IPS DF 6.9 (cell line): ENCODE measurements around the gene CFAP70.

Experiments used
- DNase-seq: peaks from one replicate; pipeline ENCODE4 v3.0.0-alpha.2; 2013; ENCODE audit warnings: low read depth, low spot score
- H3K27ac ChIP-seq: one replicate; pipeline ENCODE4 v1.5.1; 2013; ENCODE audit warnings: low read length, control low read depth
- H3K27me3 ChIP-seq: 2 replicates; pipeline ENCODE4 v1.6.1; 2013; ENCODE audit warnings: mild to moderate bottlenecking, low read length; ENCODE audit not compliant: control insufficient read depth, insufficient read depth
- H3K36me3 ChIP-seq: 2 replicates; pipeline ENCODE4 v1.6.1; 2013; ENCODE audit warnings: low read length; ENCODE audit not compliant: control insufficient read depth, insufficient read depth
- H3K4me1 ChIP-seq: 2 replicates; pipeline ENCODE4 v1.6.1; 2013; ENCODE audit warnings: low read length; ENCODE audit not compliant: control insufficient read depth, insufficient read depth
- H3K4me3 ChIP-seq: 2 replicates; pipeline ENCODE4 v1.5.1; 2013; ENCODE audit warnings: mild to moderate bottlenecking, low read length
- H3K9me3 ChIP-seq: 2 replicates; pipeline ENCODE4 v1.6.1; 2013; ENCODE audit warnings: low read length, inconsistent platforms; ENCODE audit not compliant: control insufficient read depth, insufficient read depth
- WGBS: extraction: QIAGEN DNeasy Blood & Tissue Kit; methylation state at CpG from one replicate; pipeline ENCODE4 v1.1.7; 2013; ENCODE audit warnings: mixed read lengths, missing lambda C conversion rate; ENCODE audit not compliant: insufficient read length, insufficient coverage; 5-methylcytosine and 5-hydroxymethylcytosine counted together

The CFAP70 gene

DNA sequence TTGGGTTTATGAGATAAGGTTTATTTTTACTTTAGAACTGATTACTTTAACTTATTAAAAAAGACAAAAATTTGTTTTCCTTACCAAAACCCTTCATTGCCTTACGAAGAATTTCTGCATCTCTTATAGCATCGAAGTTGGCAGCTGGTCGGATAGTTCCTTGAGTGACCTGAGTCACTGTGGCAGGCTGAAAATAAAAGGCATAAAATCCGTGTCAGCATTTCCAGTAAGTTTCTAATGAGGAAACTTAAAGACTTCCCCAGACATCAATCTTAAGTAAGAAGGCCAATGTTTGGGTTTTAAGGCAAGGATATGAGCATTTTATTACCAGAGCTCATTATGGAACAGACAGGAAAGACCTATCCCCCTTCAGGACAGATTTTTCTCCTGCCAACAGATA lies 29.6 kb upstream of the CFAP70 start:
- no peaks in the 10 kb centered on the region; the same call in 1 of the 2 replicates for H3K36me3 ChIP-seq
- no peak overlapping the region for H3K27ac ChIP-seq
- no CpG with 5 or more reads among the region's 4 CpGs for WGBS
- no peaks in the 10 kb centered on the region for H3K9me3 ChIP-seq
- no peaks in the 10 kb centered on the region for H3K4me1 ChIP-seq
- no peak for DNase-seq
- no peak overlapping the region for H3K4me3 ChIP-seq
- no peaks in the 10 kb centered on the region for H3K27me3 ChIP-seq

DNA sequence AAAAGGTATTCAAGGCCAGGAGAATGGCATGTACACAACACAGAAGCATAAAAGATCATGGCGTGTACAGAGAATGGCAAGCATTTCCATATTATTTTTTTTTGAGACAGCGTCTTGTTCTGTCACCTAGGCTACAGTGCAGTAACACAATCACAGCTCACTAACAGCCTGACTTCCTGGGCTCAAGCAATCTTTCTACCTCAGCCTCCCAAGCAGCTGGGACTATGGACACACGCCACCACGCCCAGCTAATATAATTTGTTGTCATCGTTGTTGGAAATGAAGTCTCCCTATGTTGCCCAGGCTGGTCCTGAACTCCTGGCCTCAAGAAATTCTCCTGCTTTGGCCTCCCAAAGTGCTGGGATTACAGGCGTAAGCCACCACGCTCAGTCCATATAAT lies 27.9 kb upstream of the CFAP70 start:
- Histone ChIP-seq H3K4me3 (no peak overlapping the region), H3K4me1 (no peaks in the 10 kb centered on the region), H3K36me3 (peaks cover 2% of the 10 kb centered on the region; the same call in 1 of the 2 replicates), H3K9me3 (no peaks in the 10 kb centered on the region), H3K27me3 (no peaks in the 10 kb centered on the region), H3K27ac (no peak overlapping the region)
- no CpG with 5 or more reads among the region's 7 CpGs for WGBS
- DNase-seq = no peak

- WGBS = no CpG with 5 or more reads among the region's 1 CpG
- Histone ChIP-seq H3K4me3 (no peak overlapping the region), H3K9me3 (no peaks in the 10 kb centered on the region), H3K27me3 (no peaks in the 10 kb centered on the region), H3K27ac (no peak overlapping the region), H3K36me3 (peaks cover 2% of the 10 kb centered on the region; the same call in 1 of the 2 replicates), H3K4me1 (no peaks in the 10 kb centered on the region)
- no peak for DNase-seq
These were observed 20.5 kb upstream of the CFAP70 start for GRCh38 chr10:73379064-73379748.

DNA sequence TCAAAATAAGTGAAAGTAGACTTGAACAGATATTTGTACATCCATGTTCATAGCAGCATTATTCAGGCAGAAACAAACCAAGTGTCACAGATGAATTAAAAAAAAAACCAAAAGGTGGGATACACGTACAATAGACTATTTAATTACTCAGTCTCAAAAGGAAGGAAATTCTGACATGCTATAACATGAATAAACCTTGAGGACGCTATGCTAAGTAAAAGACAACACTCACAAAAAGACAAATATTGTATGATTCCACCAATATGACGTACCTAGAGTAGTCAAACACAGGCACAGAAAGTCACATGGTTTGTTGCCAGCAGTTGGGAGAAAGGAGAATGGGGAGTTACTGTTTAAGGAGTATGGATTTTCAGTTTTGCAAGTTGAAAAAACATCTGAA lies 18.0 kb upstream of the CFAP70 start:
- no peaks in the 10 kb centered on the region for H3K4me1 ChIP-seq
- WGBS = no CpG with 5 or more reads among the region's 3 CpGs
- H3K27me3 ChIP-seq = no peaks in the 10 kb centered on the region
- no peak for DNase-seq
- H3K4me3 ChIP-seq = no peak overlapping the region
- H3K36me3 ChIP-seq = no peaks in the 10 kb centered on the region
- H3K9me3 ChIP-seq = no peaks in the 10 kb centered on the region
- no peak overlapping the region for H3K27ac ChIP-seq

GRCh38 chr10:73368238-73368637 lies 9.6 kb upstream of the CFAP70 start:
- 100% methylated on average over 4 of the region's 4 CpGs for WGBS
- DNase-seq = no peak

GRCh38 chr10:73366381-73367298 lies 8.0 kb upstream of the CFAP70 start:
- no peak overlapping the region for H3K27ac ChIP-seq
- no peaks in the 10 kb centered on the region for H3K4me1 ChIP-seq
- no peaks in the 10 kb centered on the region for H3K27me3 ChIP-seq
- no peaks in the 10 kb centered on the region for H3K36me3 ChIP-seq
- no peak overlapping the region for H3K4me3 ChIP-seq
- DNase-seq = no peak
- WGBS = no CpG with 5 or more reads among the region's 6 CpGs
- no peaks in the 10 kb centered on the region for H3K9me3 ChIP-seq

More at GRCh38 chr10:73368238-73368637, 9.6 kb upstream of the CFAP70 start:
- no peak overlapping the region for H3K4me3 ChIP-seq
- H3K27ac ChIP-seq = no peak overlapping the region
- H3K9me3 ChIP-seq = no peaks in the 10 kb centered on the region
- no peaks in the 10 kb centered on the region for H3K36me3 ChIP-seq
- H3K27me3 ChIP-seq = no peaks in the 10 kb centered on the region
- no peaks in the 10 kb centered on the region for H3K4me1 ChIP-seq

DNA sequence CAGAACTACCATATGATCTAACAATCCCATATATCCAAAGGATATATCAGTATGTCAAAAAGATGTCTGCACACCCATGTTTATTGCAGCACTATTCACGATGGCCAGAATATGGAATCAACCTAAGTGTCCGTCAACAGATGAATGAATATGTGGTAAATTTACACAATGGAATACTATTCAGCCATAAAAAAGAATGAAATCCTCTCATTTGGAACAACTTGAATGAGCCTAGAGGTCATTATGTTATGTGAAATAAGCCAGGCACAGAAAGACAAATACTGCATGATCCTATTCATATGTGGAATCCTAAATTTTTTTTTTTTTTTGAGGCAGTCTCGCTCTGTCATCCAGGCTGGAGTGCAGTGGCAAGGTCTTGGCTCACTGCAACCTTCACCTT lies 6.3 kb upstream of the CFAP70 start:
- no peak for DNase-seq
- no peaks in the 10 kb centered on the region for H3K4me1 ChIP-seq
- H3K36me3 ChIP-seq = no peaks in the 10 kb centered on the region
- H3K9me3 ChIP-seq = no peaks in the 10 kb centered on the region
- WGBS = no CpG with 5 or more reads among the region's 3 CpGs
- no peaks in the 10 kb centered on the region for H3K27me3 ChIP-seq
- H3K27ac ChIP-seq = no peak overlapping the region
- H3K4me3 ChIP-seq = no peak overlapping the region

- Histone ChIP-seq H3K36me3 (no peaks in the 10 kb centered on the region), H3K9me3 (no peaks in the 10 kb centered on the region), H3K27ac (no peak overlapping the region), H3K27me3 (no peaks in the 10 kb centered on the region), H3K4me1 (no peaks in the 10 kb centered on the region), H3K4me3 (no peak overlapping the region)
- DNase-seq = no peak
- WGBS = no CpG with 5 or more reads among the region's 8 CpGs
These were observed 828 bp upstream of the CFAP70 start for GRCh38 chr10:73359492-73359891.

DNA sequence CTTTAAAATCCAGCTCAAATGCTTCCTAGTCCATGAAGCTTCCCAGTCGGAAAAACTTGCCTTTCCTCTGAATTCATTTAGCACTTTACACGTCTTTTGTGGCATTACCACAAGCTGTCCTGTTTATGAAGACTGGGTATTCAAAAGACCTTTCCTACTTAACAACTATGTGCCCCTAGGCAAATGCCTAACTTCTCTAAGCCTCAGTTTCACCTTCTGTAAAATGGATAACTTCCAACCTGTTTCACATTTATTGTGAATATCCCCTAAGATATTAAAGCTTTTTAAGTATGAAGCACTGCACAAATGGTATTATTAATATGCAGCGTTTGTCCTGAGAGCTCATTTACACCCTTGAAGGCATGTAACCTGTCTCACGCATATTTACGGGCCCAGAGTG lies 843 bp downstream of the CFAP70 start:
- Histone ChIP-seq H3K36me3 (no peaks in the 10 kb centered on the region), H3K27me3 (no peaks in the 10 kb centered on the region), H3K4me1 (no peaks in the 10 kb centered on the region), H3K27ac (no peak overlapping the region), H3K9me3 (no peaks in the 10 kb centered on the region), H3K4me3 (peak overlapping the region; percentile 73; the same call in 1 of the 2 replicates)
- WGBS = no CpG with 5 or more reads among the region's 5 CpGs
- no peak for DNase-seq

- H3K4me1 ChIP-seq = no peaks in the 10 kb centered on the region
- H3K9me3 ChIP-seq = no peaks in the 10 kb centered on the region
- H3K36me3 ChIP-seq = no peaks in the 10 kb centered on the region
- H3K27ac ChIP-seq = no peak overlapping the region
- DNase-seq = no peak
- no peaks in the 10 kb centered on the region for H3K27me3 ChIP-seq
- no CpG with 5 or more reads among the region's 4 CpGs for WGBS
- H3K4me3 ChIP-seq = no peak overlapping the region
These were observed 1.5 kb downstream of the CFAP70 start for GRCh38 chr10:73357166-73357565.
